ENCODE results near the gene CYP24A1.

The CYP24A1 gene

DNA sequence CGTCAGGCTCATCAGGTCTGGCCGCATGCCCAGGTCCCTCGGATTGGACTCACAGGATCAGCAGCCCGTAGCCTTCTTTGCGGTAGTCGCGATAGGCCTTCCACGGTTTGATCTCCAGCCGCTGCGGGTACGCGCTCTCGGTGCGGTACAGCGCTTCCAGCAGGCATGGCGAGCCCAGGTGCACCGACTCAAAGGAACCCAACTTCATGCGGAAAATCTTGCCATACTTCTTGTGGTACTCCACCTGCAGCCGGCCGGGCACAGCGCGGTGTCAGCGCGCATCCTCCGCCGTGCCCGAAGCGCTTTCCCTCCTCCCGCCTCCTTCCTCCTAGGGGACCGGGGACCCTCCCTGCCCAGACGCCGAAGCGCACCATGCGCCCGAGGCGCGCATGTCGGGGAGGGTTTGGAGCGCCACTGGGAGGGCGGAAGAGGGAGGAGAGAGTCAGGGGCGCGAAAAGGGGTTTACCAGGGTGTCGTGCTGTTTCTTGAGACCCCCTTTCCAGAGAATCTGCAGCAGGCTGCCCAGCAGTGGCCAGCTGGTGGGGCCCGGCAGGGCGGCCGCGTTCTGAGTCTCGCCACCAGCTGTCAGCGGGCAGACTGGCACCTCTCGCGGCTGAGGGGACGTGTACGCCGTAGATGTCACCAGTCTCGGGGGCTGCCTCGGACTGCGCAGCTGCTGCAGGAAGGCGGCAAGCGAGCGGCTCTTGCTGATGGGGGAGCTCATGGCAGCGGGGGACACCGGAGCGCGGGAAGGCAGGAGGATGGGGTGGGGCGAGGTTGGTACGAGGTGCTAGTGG is 732 bp downstream of the CYP24A1 start:
- peak; percentile 22 to 34 for DNase-seq

DNA sequence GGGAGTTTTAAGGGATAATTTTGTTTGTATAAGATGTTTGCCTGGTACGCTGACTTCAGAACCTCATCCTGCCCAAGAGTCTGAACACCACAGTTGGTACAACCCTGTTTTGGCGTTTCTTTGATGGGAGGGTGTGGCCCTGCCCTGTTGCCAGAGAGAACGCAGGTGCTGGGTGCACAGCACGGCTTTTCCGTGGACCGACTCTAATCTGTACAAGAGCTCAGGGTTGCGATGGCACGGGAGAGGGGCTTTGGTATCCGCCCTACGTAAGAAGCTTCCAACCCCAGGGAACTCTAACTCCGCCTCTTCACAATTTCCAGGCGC is 1.3 kb downstream of the CYP24A1 start:
- DNase-seq = no peak

DNA sequence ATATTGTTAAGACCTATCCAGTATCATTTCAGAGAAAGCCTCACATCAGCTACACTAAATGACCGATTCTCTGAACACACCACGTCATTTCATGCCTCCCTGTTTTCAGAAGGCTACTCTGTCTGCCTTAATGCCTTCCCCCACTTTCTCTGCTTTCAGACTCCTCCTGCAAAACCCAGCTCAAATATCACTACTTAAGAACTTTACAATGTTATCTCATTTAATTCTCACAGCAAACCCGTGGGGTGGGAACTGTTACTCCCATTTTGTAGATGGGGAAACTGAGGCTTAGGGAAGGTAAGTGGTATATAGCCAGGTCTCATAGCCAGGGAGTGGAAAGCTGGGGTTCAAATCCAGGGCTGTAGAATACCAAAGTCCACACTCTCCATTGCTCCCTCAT is 2.8 kb downstream of the CYP24A1 start:
- no peak for DNase-seq

DNA sequence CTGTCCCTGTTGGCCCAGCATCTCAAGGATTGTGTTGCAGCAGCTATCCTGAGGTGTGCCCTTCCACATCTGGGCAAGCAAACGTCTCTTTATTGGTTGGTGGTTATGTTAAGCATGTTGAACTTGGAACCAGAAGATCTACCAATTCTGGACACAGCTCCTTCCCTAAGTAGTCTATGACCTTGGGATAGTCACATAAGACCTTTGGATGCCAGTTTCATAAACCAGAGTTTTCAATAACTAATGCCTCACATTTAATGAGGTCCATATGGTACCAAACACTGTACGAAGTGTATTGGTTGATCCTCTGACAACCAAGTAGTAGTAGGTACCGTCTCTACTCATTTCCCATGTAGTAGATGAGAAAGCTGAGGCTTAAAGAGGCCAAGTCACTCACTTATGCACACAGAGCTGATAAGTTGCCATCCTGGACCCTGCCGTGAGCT is 3.7 kb downstream of the CYP24A1 start:
- DNase-seq = no peak

DNA sequence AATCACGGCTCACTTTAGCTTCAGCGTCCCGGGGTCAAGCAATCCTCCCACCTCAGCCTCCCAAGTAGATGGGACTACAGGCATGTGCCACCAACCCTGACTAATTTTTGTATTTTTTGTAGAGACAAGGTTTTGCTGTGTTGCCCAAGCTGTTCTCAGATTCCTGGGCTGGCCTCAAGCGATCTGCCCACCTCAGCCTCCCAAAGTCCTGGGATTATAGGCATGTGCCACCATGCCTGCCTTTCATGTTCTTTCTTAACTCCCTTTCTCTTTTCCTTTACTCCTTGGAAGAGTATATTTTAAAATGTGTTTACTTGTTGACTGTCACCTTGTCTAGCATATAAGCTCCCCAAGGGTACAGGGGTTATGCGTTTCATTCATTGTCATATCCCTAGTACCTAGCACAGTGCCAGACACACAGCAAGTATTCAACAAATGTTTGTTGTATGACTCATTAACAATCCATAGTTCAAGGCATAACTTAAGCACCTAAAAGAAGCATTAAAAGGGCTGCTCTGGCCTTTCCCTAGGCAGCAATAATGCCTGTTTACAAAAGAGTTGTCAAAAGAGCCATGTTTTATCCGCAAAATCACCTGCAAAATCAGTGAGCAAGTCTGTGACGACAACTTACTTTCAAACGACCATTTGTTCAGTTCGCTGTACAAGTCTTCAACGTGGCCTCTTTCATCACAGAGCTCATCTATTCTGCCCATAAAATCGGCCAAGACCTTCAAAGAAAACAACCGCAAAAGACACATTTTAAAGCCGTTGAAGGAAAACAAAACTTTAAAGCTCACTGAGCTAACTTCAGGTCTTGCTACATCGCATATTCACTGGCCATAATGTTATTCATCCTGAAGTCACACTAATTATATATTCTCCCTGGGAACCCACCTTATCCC is 4.6 kb downstream of the CYP24A1 start:
- DNase-seq = no peak

DNA sequence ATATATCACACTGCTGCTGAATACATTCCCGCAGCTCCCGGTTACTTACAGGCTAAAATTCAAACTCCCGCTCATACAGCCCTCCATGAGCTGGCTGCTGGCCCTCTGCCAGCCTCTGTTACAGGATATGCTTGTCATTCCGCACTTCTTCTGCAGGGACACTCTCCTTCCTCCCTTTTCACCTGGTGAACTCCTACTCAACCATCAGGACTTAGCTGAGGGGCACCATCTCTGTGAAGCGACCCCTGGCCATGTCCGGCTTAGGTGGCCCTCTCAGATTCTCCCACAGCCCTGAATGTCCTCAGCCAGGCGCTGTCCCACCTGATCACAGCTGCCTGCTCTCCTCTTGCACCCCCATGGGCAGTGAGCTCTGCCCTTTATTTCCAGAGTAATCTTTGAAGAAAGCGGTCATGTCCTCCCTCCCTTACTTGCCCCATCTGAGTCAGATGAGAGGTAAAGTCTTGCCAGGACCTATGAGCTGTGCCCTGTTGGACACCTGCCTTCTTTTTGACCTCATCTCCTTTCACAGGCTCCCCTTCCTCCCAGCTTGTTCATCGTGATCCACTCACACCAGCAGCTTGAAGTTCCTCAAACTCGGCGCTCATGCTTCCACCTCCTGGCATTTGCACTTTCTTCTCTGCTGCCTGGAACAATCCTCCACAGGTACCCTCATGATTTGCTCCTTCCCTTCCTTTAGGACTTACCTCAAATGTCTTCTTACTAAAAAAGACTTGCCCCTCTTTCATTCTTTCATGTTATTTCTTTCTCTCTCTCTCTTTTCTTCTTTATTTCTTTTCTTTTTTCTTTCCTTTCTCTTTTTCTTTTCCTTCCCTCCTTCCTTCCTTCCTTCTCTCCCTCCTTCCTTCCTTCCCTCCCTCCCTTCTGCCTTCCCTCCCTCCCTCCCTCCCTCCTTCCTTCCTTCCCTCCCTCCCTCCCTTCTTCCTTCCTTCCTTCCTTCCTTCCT is 5.6 kb downstream of the CYP24A1 start:
- no peak for DNase-seq

DNA sequence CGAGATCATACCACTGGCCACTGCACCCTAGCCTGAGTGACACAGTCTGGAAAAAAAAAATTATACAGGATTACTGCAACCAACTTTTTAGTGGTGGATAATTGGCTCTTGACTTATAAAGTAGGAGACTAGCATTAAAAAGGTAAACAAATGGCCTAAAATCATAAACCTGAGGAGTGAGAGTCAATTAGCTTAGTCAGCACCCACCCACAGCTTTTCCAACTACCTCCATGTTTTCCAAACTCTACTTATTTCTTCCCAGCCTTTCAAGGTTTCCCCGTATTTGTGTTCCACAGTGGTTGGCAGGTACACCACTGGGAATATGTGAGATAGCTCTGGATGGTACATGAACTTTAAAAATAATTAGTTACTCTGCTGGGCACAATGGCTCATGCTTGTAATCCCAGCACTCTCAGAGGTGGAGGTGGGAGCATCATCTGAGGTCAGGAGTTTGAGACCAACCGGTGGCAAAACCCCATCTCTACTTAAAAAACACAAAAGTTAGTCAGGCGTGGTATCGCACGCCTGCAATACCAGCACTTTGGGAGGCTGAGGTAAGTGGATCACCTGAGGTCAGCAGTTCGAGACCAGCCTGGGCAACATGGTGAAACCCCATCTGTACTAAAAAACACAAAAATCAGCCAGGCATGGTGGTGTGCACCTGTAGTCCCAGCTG is 6.7 kb downstream of the CYP24A1 start:
- no peak for DNase-seq

DNA sequence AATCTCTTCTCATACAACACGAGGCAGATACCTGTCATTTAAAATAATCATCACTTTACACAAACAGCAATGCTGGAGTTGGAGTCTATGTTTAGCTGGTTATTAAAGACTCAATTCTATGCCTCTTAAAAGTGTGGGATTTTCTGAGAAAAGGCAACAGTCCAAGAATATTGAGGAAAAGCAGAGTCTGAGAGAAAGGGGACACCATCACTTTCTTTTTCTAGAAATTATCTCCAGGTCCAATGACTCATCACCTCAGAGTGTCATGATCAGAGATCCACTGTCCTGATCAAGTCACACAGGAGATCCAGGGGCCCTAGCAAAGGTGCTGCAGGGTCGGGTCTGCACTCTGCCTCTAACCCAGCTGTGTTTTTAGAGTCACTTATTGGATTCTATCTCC is 8.0 kb downstream of the CYP24A1 start:
- DNase-seq = no peak

DNA sequence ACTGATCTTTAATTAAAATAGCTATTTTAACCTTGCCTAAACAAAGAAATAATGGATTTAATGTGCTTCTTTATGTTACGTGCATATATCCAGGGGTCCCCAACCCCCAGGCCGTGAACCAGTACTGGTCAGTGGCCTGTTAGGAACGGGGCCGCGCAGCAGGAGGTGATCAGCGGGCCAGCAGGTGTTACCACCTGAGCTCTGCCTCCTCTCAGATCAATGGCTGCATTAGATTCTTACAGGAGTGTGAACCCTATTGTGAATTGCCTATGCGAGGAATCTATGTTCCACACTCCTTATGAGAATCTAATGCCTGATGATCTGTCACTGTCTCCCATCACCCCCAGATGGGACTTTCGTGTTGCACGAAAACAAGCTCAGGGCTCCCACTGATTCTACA is 8.8 kb downstream of the CYP24A1 start:
- DNase-seq = no peak

DNA sequence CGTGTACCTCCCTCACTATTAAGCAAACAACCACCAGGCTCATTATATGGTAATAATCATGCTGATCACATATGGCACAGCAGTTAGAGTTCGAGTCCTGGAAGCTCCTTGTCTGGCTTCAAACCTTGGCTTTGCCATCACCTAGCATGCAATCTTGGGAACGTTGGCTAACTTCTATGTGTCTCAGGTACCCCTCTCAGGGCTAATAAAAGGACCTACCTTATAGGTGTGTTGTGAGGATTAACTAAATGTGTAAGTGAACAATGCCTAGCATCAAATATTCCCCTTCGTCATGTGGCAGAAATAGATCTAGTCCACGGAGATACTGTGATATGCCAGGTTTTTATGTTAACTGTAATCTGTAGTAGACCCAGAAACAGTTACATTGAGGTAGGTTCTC is 10.4 kb downstream of the CYP24A1 start:
- no peak for DNase-seq

DNA sequence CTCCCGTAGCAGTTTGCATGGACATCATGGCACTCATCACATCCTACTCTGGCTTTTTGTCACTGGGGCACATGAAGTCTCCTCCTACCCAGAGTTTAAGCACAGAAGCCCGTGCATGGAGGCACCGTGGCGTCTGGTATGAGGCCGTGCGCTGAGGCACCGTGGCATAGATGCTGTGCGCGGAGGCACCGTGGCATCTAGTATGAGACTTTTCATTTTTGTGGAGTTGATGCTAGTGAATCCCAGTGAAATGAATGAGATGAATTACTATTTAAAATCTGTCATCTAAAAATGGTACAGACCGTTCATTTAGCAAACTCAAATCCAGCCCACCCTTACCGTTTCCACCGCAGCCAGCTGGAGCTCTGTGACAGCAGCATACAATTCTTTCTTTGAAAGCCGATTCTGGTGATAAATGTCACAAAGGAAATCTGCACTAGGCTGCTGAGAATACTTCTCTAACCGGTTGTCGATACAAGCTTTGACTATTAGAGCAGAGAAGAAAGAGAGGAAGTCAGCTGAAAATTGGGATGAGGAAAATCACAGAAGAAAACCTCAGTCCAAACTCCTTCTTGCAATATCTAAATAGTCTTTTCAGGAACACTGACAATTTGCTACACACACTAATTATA is 11.3 kb downstream of the CYP24A1 start:
- no peak for DNase-seq

DNA sequence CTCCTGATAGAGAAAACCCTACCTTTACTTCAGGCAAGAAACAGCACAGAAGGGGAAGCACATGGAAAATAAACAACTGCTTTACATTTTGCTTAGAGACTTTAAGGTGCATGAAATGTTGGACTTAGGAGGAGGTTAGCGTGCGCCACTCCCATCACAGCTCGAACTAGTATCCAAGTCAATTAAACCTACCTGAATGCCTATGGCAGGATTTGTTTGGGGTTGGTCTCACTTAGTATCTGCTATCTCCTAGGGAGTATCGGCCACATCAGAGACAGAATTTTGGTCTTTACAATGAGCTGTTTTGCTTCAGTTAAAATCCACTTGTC is 12.0 kb downstream of the CYP24A1 start:
- no peak for DNase-seq

DNA sequence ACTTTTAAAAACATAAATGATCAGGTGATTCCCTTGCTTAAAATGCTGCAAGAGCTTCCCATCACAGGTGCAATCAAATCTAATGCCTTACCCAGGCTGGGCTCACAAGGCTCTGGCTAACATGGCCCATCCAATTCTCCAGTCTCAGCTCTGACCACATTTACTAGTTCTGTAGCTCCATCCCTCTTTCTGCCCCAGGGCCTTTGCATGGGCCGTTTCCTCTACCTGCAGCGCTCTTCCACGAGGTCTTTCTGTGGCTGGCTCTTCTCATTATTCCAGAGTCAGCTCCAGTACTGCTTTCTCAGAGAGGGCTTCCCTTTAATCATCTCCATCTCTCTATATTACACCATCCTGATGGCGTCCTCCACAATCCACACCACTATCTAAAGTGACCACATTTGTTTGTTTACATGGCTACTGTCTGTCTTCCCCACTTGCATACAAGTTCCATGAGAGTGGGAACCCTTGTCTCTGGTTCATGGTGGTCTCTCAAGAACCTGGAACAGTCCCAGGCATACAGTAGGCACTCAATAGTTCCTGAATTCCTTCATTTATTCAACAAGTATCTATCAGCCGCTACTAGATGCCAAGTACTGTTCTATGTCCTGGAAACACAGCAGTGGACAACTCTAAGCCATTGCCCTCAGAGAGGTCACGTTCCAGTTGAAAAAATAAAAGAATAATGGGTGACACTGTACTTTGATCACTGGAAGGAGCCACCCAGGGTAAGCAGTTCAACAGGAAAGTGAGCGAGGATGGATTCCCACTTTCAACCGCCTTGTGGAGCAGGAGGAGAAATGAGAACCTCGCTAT is 12.6 kb downstream of the CYP24A1 start:
- DNase-seq = no peak

DNA sequence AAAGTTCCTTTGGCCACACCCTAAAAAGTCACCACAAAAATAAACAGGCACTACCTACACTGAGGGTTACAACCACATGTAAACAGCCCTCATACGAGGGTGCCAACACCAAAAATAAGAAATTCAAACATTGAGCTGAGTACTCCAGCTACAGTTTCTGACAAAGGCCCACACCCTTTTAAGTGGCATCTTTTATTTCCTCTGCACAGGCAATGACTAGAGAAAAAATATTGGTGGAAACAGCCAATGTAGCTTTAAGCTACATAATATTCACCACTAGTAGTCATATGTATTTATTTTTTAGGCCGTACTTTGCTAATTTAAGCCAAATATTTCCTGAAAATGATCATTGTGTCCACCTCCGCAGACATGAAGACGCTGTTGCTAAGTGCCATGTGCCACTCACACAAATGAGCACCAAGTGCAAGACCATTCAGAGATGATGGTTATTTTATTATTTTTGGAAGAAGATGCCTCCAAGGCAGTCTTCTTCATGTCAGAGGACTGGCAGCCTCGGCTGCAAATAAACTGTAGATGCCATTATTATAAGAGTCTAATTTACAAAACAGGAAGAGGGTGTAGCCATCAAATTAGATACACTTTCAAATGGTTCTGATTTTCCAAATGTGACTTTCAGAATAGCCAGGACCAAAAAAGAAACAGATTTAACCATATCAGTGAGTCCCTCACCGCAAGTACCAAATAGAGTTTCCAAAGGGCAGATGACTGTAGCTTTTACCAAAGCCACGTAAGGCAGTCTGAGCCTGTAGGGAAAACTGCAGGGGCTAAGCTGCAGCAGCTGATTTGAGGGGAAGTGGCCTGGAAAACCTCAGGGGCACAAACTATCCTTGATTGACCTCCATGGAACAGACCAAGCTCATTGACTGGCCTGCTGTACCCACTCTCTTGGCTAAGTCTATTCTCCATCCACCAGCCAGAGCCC is 13.4 kb downstream of the CYP24A1 start:
- DNase-seq = no peak

DNA sequence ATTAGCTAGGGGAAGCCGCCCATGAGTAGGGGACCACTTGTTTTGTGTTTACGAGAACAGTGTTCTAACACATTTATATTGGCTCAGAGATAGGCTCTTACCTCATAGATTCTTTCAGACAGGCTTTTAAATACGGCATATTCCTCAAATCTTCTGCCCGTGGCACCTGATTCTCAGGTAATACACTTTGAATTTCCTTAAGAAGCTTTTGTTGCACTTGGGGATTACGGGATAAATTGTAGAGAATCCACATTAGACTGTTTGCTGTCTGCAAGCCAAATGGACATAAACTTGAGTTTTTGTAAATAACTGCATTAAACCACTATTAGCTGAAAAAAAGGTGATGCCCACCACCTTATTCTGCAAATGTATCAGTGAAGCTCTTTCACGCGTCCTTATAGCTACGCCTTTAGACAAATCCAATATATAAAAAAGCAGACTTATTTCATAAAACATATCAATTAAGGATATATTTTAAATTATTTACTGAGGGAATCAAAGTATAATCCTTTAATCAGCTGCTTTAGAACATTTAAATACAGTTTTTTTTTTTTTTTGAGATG is 14.8 kb downstream of the CYP24A1 start:
- DNase-seq = no peak

DNA sequence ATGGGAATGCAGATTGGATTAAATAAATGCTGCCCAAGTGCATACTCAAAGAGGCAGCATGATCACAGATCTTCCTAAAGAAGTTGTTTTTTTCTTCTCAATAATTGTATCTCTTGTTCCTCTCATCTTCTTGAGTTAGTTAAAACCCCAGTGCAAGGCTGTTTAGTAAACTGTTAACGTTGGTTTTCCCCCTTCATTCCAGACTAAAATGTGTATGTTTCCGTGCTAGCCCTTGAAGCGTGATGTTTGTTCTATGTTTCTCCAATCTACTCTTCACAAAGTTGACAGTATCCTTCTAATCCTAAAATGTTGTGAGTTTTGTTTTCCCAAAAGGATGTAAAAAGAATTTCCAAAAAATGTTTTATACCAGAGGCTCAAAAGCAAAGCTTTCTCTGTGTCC is 15.6 kb downstream of the CYP24A1 start:
- no peak for DNase-seq

DNA sequence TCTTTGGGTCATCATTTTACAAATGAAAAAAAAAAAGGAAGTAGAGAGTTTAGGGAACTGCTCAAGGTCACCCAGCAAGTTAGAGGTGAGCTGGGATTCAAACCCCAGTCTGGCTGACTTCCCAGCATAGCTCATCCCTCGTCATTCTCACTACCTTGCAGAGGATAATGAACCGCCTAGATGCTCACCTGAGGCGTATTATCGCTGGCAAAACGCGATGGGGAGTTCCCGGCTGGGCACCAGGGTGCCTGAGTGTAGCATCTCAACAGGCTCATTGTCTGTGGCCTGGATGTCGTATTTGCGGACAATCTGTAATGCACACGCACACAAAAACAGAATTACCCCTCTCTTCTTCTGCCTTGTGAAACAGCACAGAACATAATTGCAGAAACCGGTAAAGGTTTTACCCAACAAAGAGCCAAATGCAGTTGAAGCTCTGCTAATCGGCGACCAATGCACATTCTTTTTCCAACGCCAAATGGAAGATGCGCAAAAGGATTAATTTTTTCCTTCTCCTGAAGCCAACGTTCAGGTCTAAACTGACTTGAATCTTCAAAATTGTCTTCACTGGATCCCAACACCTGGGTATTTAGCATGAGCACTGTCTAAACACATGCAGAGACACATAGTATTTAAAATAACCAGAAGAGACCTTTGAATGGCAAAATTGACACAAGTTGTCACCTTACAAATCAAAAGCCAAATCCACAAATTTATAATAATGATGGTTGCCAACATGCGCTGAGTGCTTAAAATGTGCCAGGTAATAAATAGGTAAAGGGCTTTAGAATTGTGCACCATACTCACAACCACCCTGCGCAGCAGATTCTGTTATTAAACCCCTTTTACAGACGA is 16.6 kb downstream of the CYP24A1 start:
- no peak for DNase-seq

DNA sequence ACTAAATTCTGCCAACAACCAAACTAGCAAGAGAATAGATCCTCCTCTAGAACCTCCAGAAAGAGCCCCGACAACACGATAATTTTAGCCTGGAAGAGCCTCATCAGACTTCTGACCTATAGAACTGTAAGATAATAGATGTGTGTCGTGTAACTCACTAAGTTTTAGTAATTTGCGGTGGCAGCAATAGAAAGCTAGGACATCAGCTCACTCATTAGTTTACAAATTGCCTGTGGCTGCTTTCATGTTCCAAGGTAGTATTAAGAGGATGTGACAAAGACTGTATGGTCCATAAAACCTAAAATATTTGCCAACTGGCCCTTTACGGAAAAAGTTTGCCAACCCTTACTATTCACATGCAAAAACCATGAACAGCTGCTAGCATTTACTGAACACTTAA is 17.3 kb downstream of the CYP24A1 start:
- no peak for DNase-seq

Data from activated T-cell treated with anti-CD3 and anti-CD28 coated beads, Interleukin-2, amount 50 U/mL, for 48 hours (primary cell).